Kidney tubule cell (primary cell): ENCODE results near the gene PHLDB2.

Source experiments
- DNase-seq: peaks from one replicate; pipeline ENCODE4 v3.0.0-alpha.2; 2018; ENCODE audit warnings: low spot score

The PHLDB2 gene

DNA sequence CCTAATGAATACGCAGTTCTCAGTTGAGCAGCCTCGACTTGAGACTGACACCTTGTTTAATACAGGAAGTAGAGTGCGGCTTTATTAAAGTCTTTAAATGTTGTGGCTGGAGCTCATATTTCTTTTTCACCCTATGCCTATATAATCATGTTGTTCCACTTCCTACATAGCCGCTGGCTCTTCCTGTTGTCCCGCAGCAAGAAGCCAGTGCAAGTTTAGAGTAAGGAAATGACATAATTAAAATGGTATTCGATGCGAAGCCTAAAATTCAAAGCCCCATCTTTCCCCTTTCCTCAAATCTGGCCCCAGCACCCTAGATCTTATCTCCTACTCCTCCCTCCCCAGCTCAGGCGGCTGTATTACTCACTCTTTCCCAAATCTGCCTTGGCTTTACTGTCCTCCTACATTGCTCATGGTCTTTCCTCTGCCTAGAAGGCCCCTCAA lies 7.5 kb upstream of the PHLDB2 start:
- DNase-seq = no peak

DNA sequence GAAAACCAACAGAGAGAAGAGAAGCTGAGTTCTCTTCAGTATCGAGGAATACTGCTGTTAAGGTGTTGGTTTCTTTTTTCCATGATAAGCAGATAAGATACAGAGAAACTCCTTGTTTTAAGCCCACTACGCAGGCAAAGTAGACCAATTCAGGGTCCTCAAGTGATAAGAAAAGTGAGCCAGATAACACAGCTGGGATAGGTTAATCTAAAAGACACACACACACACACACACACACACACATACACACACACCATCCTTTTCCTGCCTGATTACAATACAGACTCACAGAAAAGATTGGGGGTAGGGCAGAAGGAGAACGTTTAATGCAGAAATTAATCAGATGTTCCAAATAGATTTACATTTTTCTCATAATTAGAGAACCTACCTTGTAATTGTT lies 6.5 kb upstream of the PHLDB2 start:
- DNase-seq = no peak

DNA sequence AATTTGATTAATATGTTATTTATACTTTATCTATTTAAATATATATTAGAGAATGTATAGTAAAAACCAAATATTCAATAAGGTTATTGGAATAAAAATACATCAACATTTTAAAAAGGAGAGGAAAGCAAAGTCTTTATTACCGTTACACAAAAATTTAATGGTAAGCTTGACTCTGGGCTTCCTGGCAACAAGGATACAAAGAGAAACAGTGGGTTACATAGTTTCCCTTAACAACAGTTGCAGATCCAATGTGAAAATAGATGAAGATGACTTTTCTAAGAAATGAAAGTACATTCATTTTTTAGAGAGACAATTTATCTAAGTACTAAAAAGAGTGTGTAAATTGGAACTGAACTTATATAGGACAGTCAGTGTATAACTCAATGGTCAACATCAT lies 6.0 kb upstream of the PHLDB2 start:
- no peak for DNase-seq

DNA sequence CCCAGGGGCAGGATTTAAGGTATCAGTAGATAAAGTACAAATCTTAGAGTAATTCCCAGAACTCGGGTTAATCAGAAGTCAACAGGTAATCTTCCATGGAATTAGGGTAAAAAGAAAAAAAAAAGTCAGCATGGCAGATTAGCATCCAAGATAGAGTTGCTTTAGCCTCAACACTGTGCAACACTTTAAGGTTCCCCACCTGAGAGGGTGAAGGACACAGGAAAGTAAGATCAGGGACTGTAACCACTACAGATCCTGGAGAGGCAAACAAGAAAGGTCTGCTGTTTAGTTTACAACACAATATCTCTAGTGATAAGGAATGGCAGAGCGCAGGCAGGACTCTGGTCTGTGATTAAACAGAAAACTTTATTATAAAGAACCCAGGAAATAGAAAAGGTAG lies 4.1 kb upstream of the PHLDB2 start:
- no peak for DNase-seq

DNA sequence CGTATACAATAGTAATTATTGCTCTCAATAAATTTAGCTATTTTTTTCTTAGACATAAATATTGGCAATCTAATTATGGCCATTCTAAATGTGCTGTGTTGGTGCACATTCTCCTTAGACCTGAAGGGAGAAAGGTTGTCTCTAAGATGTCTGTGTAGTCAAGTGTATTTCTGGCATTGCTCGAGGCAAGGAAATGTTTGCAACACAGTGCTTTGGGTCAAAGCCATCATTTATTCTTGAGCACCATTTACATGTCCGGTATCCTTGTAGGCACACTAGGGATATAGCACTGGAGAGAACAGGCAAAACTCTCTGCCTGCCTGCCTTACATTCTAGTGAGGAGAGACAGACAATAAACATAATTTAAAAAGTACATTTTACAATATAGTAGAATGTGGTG lies 2.6 kb upstream of the PHLDB2 start:
- DNase-seq = no peak

DNA sequence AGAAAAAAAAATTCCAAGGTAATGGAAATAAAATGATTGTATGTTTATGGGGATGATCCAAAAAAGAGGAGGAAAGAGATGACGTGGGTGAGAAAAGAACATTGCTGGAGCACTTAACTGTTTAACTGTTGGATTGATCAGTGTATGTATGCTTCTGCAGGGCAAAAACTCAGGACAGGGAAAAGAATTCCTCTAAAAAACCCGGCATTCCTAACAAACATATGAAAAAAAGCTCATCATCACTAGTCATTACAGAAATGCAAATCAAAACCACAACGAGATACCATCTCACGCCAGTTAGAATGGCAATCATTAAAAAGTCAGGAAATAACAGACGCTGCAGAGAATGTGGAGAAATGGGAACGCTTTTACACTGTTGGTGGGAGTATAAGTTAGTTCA lies 1.6 kb upstream of the PHLDB2 start:
- DNase-seq = no peak

DNA sequence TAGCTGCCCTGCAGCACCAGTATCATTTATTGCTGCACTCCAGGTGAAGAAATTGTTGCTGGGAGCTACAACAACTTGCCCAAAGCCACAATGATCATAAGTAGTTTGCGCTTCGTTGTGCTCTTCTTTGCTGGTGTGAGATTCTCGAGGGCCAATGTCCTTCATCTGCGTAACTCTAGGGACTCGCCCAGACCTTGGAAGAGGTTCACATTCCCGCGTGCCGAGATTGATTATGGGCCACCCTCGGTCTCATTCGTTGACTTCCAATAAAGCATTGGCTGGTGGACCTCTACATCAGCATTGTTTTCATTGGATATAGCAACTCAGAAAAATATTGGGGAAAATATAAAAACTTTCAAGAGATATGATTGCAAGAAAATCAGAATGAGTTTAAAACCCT lies 423 bp upstream of the PHLDB2 start:
- DNase-seq = peak; percentile 27

DNA sequence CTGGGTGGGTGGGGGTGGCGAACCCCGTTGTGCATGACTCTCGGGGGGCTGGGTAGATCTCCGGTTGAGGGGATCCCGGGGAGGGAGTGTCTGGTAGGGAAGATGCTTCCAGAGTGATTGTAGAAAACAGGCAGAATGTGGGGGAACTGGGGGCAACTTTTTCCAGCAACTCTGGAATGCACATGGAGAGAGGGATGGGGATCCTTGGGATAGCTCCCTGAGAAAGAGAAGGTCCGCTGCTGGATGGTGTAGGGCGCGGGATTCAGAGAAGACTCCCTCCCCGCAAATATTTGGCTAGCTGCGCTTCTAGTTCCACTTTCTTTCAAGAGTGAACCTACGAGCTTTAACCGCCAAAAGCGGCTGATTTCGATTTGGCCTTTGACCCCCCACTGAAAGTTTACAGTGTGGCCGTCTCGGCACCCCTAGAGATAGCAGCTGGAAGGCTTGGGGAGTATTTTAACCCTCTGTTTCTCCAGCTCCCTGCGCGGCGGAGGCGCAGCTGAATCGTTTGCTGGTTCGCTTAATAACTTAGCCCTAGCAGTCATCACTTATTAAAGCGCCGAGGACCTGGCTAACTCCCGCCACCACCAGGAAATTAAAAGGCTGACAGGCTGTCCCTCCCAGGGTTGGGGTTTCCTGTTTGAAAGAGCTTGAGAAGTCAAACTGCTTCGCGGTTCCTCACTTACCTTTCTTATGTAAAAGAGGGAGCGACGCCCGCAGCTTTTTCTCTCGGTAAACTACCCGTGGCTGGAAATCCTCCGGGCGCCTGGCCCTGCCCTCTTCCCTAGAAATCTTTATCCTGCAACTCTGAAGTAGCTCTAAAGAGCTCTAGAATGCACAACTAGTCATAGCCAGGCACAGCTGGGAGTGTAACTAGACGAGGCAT lies 1.2 kb downstream of the PHLDB2 start:
- DNase-seq = peak; percentile 92

DNA sequence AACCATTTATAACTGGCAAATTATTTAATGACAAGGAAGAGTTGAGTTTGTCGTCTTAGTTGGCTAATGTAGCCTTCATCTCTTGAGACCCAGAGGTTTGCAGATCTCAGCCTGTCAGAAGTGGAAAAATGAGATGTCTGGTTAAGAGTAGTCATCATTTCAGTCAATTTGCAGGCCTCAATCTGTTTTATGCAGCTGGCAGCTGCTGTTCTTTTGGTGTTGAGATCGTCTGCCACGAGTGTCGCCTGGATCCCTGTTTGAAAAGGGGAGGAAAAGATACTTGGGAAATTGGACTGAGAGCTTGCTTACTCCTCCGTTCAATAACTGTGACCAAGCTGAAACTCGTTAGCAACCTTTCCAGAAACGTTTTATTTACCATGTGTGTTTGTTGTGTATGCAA lies 2.3 kb downstream of the PHLDB2 start:
- DNase-seq = no peak

DNA sequence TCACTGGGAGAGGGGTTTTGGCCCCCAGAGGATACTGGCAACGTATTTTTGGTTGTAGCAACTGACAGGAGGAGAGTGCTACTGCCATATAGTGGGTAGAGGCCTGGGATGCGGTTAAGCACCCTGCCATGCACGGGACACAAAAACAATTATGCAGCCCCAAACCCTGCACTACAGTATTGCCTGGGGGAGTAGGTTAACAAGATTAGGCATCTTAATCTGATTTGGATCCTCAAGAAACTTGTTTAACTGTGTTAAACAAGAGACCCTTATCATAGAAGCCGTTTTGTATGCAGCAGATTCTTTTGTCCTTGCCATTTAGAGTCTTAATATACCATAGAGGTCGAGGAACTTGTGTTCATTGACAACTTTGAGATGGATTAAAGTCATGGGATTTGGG lies 3.4 kb downstream of the PHLDB2 start:
- no peak for DNase-seq

DNA sequence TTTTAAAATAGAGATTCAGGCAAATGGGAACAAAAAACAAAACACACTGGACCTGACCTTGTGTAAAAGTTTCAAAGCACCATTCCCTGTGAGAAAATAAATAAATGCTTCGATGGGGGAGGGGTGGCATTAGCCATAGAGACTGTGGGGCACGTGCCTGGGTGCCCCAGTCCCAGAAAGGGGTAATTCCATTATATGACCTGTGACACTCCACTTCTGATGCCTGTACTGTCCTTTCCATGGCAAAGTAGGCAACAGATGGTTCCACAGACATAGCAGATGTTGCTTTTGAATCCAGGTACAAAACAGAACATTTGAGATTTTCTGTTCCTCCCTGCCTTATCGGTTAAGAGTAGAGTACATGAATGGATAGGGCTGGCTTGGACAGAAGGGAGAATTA lies 3.9 kb downstream of the PHLDB2 start:
- DNase-seq = no peak

DNA sequence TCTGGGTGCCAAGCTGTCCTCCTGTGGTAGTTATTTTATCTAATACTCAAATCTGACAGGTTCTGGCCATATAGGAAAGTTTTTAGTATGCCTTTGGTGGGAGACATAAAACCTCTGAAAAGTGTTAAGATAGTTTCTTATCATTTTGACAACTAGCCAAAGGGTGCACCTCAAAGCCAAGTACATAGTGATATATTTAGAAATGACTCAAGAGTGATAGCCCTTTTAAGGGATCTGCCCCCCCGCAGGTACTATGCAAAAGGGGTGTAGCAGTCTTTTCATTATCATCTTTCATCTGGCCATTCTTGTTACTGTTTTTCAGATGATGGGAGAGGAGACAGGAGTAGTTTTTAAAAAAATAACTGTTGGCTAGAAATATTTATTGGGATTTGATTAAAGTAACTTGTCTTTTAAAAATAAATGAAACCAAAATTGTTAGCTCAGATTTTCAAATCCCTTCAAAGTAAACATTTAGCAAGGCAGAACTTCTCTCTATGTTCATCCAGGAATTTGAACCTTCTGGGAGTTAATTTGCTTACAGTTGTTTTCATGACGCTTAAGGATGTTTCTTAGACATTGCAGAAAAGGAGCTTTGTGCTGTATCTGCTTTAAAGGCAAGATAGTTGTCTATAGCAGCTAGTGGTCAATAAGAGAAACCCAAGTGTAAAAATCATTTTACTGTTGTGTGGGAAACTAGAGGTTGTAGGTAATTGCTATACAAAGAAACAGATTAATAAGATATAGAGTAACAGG lies 5.1 kb downstream of the PHLDB2 start:
- no peak for DNase-seq

DNA sequence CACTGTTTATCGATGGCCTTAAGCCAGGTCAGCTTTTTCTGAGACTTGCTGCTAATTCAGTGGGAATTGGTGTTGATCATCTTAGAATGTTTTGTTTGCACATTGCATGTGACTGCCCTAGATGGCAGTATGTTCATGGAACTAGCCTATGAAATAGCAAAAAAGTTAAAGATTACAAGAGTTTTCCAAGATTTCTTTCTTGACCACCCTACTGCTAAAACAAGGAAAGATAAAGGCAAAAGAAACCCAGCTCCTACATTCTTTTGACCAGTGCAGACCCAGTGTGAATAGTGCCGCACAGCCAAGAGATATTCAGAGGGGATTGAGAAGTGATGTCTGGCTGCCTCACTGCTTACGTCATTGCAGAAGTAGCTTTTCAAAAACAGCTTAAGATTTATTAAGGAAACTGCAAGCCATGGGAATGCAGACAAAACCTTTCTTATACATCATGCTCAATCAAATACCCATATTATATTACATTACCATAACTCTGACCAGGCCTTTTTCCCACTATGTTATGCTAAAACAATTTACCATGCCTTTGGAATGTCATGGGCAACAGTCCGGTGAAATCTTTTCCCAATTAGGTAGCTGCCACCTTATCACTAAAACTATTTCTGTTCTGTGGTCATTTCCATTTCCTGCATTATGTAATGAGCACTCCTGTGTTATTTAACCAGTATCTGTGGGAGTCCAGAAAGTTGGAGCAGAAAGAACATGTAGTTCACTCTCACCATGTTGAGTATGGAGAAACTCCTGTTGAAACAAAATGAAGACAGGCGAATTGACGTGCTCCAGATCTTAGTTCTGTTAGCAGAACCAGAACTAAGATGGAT lies 6.0 kb downstream of the PHLDB2 start:
- peak; percentile 86 for DNase-seq

DNA sequence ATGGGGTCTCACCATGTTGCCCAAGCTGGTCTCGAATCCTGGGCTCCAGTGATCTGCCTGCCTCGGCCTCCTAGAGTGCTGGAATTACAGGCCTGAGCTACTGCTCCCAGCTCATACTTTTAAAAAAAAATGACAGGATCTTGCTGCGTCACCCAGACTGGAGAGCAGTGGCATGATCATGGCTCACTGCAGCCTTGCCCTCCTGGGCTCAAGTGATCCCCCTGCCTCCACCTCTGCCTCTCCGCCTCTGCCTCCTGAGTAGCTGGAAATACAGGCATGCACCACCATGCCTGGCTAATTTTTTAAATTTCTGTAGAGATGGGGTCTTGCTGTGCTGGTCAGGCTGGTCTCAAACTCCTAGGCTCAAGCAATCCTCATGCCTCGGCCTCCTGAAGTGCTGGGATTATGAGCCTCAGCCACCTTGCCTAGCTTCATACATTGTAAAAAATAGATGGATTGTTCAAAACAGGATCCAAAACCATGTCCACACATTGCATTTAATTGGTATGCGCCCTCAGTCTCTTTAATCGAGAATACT lies 8.9 kb downstream of the PHLDB2 start:
- DNase-seq = no peak

DNA sequence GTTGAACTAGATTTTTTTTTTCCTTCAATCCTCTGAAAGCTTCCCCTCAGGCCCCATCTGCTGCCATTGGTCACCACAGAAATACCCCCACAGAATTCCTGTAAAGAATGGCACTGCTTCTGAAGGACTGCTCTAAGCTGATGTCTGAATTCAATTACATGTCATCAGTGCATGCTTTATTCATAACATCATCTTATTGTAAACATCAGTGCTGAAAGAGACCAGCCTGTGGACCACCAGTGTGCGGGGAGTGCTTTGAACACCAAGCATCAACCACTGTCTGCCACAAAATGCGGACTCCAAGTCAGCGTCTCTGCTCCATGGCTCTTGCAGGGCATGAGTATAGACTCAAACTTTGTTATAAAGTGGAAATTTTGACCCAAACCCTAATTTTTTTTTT lies 11.6 kb downstream of the PHLDB2 start:
- no peak for DNase-seq

DNA sequence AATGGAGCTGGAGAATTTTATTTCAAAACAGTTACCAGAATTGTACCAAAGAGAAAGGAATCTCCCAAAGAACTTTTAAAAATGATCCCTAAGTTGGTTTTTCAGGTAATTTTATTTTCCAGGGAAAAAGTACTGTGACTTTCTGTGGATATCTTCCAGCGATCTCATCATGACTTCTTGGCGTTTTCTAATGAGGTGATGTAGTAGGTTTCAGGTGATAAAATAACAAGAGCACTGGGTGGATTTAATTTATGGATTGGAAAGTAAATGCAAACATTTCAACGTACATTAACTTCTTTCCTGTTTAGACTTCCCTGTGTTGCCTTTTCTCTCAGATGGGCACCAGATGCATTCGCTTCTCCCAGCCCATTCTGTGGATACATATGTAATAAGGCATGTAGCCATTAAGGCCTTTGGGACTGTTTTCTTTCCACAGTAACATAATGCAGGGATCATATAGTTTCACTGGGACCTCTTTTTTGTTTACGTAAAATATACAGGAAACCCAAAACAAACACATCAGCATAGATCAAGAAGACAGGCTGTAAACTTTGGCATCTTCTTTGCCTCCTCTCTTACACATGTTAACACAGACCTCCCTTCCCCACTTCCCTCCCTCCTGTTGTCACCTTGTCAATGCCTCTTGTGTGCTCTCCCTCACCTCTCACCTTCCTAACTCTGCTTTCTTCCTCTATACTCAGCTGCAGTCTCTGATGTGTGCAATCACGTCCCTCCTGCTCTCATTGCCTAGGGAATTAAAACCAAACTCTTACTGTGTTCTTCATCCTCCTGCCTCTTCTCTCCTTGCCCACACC lies 13.0 kb downstream of the PHLDB2 start:
- DNase-seq = no peak

DNA sequence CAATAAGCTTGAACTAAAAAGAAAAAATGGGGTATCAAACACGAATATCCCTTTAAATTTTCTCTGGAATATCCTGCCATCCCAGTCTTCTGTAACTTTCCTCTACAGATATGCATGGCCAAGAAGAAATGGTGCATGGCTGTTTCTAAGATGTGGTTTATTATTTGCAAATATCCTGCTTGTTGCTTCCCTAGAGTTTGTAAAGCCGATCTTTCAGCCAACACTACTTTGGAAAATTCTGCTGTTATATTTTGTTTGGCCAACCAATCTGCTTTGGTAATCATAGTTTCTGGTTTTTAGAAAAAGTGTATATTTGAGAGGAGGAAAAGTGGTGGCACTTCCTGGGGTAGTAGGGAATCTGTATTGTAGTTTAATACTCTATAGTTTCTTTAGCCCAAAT lies 13.9 kb downstream of the PHLDB2 start:
- no peak for DNase-seq

DNA sequence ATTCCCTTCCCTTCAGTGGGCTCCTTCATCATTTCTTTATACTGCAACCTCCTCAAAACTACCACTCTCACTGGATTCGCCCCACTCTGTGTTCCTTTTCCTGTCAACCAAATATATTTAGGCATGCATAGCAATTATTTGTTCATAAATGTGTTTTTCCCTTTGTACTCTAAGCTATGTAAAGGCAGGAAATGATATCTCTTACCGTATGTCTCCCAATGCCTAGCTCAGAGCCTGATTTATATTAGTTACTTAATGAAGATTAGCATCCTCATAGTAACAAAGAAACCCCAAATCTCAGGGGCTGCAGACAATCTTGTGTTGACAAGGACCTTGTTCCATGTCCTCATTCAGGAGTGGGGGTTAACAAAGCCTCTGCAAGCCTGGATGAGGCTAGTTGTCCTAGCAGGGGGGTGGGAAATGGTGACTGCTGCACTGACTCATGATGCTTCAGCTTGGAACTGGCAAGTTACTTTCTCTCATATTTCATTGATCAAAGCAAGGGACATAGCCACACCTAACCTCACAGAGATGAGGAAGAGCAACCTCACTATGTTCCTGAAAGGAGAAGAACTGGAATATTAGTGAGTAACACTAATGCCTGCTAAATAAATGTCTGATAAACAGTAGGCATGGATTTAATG lies 15.2 kb downstream of the PHLDB2 start:
- peak; percentile 85 for DNase-seq

DNA sequence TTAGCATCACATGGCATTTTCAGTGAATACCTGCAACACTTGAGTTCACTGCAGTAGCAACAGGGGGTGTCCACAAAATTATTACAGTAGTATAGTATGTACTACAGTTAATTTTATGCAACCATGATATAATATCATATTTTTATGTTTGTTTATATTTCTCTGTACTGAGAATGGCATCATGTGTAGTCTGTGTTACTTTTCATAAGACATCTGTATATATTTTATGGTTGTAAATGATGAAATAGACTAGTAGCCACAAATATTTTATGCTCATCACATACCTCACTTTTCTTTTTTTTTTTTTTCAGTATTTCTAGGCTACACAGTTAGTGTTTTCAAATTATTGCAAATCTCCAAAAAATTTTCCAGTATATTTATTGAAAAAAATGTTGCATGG lies 22.4 kb downstream of the PHLDB2 start:
- no peak for DNase-seq

DNA sequence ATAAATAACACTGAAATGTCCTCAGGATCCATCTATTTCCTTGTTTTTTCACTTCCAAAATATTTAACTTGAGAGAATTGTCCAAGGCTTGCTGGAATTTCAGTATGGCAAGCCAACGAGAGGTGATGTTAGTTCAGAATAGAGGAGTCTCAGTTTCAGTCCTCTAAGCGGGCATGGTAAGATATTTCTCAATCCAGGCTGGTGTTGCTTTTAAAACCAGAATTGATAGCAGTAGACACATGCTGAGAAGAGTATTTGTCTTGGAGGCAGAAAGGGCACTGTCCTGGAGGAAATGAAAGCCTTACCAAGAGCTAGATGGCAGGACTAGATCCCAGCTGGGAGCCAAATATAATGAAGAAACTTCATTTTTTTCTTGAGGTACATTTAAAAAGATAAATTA lies 23.1 kb downstream of the PHLDB2 start:
- no peak for DNase-seq

DNA sequence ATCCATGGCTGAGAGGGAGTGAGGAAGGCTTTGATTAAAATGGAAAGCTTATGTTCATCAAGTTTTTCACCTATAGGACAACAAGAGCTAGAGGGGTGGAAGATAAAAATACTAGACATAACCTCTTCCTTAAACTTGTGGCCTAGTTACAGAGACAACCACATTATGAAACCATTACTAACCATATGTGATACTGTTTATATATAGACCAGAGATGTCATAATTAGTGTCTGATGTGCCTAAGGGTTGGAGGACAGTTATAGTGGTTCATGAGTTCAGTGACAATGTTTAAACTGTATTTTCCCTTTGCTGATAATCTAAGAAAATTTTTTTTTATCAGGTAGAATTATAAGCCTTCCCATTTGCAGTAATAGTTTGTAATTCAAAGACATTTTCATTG lies 23.7 kb downstream of the PHLDB2 start:
- DNase-seq = no peak
